Measurements from ENCODE around the gene HDAC4.
"Not testable (repeated sequence)": the region's sequence is repeated elsewhere in the genome, so short reads cannot be mapped to it uniquely, and the experiment has no call there.

HDAC4 gene

DNA sequence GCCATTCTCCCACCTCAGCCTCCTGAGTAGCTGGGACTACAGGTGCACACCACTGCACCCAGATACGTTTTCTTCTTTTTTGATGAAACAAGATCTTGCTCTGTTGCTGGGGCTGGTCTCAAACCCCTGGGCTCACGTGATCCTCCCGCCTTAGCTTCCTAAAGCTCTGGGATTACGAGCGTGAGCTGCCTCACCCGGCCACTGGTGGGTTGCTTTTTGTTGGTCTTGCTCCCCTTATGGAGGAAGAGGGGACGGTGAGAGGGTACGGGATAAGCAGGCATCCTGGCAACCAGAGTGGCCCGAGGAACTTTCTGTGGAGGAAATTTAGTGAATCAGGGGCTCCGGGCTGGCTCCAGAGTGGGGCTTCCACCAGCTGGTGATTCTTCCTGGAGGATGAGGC, 222.3 kb downstream of the HDAC4 start:
- Histone ChIP-seq H3K9me3 (ENCODE audit: insufficient read depth, low read length) (no peaks in the 10 kb centered on the region), H3K79me2 (ENCODE audit: insufficient read depth, low read length) (no peaks in the 10 kb centered on the region), H3K27me3 (ENCODE audit: low read length) (no peaks in the 10 kb centered on the region), H3K27ac (ENCODE audit: low read depth, low read length) (no peak overlapping the region), H3K4me3 (ENCODE audit: insufficient read depth, low read length, poor library complexity, severe bottlenecking) (no peak overlapping the region), H3F3A (ENCODE audit: insufficient read depth) (no peaks in the 10 kb centered on the region), H3K9me2 (replicated peaks; ENCODE audit: insufficient read depth, low read length) (no peaks in the 10 kb centered on the region), H2AFZ (ENCODE audit: low read depth, low read length, severe bottlenecking) (no peak overlapping the region), H3K36me3 (ENCODE audit: low read length) (no peaks in the 10 kb centered on the region), H3K4me2 (ENCODE audit: low read depth, low read length, poor library complexity, severe bottlenecking) (no peak overlapping the region), H3K9ac (ENCODE audit: low read length) (no peak overlapping the region), H4K20me1 (ENCODE audit: low read depth, low read length) (no peaks in the 10 kb centered on the region)
- no peak for TF ChIP-seq EZH2phosphoT487 (conservative IDR thresholded peaks at IDR 0.05; ENCODE audit: low read length)
- TF ChIP-seq, protein P1, sequence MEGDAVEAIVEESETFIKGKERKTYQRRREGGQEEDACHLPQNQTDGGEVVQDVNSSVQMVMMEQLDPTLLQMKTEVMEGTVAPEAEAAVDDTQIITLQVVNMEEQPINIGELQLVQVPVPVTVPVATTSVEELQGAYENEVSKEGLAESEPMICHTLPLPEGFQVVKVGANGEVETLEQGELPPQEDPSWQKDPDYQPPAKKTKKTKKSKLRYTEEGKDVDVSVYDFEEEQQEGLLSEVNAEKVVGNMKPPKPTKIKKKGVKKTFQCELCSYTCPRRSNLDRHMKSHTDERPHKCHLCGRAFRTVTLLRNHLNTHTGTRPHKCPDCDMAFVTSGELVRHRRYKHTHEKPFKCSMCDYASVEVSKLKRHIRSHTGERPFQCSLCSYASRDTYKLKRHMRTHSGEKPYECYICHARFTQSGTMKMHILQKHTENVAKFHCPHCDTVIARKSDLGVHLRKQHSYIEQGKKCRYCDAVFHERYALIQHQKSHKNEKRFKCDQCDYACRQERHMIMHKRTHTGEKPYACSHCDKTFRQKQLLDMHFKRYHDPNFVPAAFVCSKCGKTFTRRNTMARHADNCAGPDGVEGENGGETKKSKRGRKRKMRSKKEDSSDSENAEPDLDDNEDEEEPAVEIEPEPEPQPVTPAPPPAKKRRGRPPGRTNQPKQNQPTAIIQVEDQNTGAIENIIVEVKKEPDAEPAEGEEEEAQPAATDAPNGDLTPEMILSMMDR (IDR thresholded peaks at IDR 0.05; ENCODE audit: insufficient read depth, low read length, poor library complexity, severe bottlenecking) = no peak

GRCh38 chr2:239177908-239178307, 222.9 kb downstream of the HDAC4 start:
- no peaks in the 10 kb centered on the region for H3K9me3 ChIP-seq (ENCODE audit: insufficient read depth, low read length)
- H3K27ac ChIP-seq (ENCODE audit: low read depth, low read length) = no peak overlapping the region
- no peaks in the 10 kb centered on the region for H3K27me3 ChIP-seq (ENCODE audit: low read length)
- H3K79me2 ChIP-seq (ENCODE audit: insufficient read depth, low read length) = no peaks in the 10 kb centered on the region
- no peaks in the 10 kb centered on the region for H4K20me1 ChIP-seq (ENCODE audit: low read depth, low read length)
- no peak overlapping the region for H3K9ac ChIP-seq (ENCODE audit: low read length)
- no peak overlapping the region for H3K4me2 ChIP-seq (ENCODE audit: low read depth, low read length, poor library complexity, severe bottlenecking)
- TF ChIP-seq, protein P1 (IDR thresholded peaks at IDR 0.05; ENCODE audit: insufficient read depth, low read length, poor library complexity, severe bottlenecking) = no peak
- no peak for TF ChIP-seq EZH2phosphoT487 (conservative IDR thresholded peaks at IDR 0.05; ENCODE audit: low read length)
- no peak overlapping the region for H2AFZ ChIP-seq (ENCODE audit: low read depth, low read length, severe bottlenecking)
- H3K9me2 ChIP-seq (replicated peaks; ENCODE audit: insufficient read depth, low read length) = no peaks in the 10 kb centered on the region
- H3K36me3 ChIP-seq (ENCODE audit: low read length) = no peaks in the 10 kb centered on the region
- no peak overlapping the region for H3K4me3 ChIP-seq (ENCODE audit: insufficient read depth, low read length, poor library complexity, severe bottlenecking)
- H3F3A ChIP-seq (ENCODE audit: insufficient read depth) = no peaks in the 10 kb centered on the region

GRCh38 chr2:239177325-239177724, 223.5 kb downstream of the HDAC4 start:
- no peaks in the 10 kb centered on the region for H3K9me2 ChIP-seq (replicated peaks; ENCODE audit: insufficient read depth, low read length)
- H3K9ac ChIP-seq (ENCODE audit: low read length) = no peak overlapping the region
- no peak overlapping the region for H3K4me3 ChIP-seq (ENCODE audit: insufficient read depth, low read length, poor library complexity, severe bottlenecking)
- no peaks in the 10 kb centered on the region for H3K27me3 ChIP-seq (ENCODE audit: low read length)
- H3K27ac ChIP-seq (ENCODE audit: low read depth, low read length) = no peak overlapping the region
- no peaks in the 10 kb centered on the region for H3F3A ChIP-seq (ENCODE audit: insufficient read depth)
- no peak for TF ChIP-seq EZH2phosphoT487 (conservative IDR thresholded peaks at IDR 0.05; ENCODE audit: low read length)
- TF ChIP-seq, protein P1 (IDR thresholded peaks at IDR 0.05; ENCODE audit: insufficient read depth, low read length, poor library complexity, severe bottlenecking) = no peak
- no peaks in the 10 kb centered on the region for H4K20me1 ChIP-seq (ENCODE audit: low read depth, low read length)
- no peaks in the 10 kb centered on the region for H3K79me2 ChIP-seq (ENCODE audit: insufficient read depth, low read length)
- H2AFZ ChIP-seq (ENCODE audit: low read depth, low read length, severe bottlenecking) = no peak overlapping the region
- H3K4me2 ChIP-seq (ENCODE audit: low read depth, low read length, poor library complexity, severe bottlenecking) = no peak overlapping the region
- H3K36me3 ChIP-seq (ENCODE audit: low read length) = no peaks in the 10 kb centered on the region
- no peaks in the 10 kb centered on the region for H3K9me3 ChIP-seq (ENCODE audit: insufficient read depth, low read length)

DNA sequence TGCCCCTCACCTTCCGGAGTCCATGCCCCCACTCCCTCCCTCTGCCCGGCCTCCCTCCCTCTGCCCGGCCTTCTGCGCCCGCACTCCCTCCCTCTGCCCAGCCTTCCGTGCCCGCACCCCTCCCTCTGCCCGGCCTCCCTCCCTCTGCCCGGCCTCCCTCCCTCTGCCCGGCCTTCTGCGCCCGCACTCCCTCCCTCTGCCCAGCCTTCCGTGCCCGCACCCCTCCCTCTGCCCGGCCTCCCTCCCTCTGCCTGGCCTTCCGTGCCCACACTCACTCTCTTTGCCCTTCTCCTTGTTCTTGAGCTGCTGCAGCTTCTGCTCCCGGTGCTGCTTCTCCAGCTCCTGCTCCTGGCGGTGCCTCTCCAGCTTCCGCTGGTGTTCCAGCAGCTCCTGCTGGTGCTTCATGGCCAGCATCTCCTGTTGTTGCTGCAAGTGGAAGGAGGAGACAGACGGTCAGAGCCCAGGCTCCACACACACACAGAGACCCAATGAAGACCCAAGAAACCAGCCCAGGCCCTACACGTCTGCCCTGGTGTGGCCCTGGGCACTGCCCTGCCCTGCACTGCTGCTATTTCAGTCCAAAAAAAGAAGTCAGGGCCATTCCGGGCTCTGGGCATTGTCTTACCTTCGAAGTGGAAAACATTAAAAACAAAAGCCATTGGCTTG, 224.5 kb downstream of the HDAC4 start:
- H2AFZ ChIP-seq (ENCODE audit: low read depth, low read length, severe bottlenecking); H3K27ac ChIP-seq (ENCODE audit: low read depth, low read length); H4K20me1 ChIP-seq (ENCODE audit: low read depth, low read length); H3K79me2 ChIP-seq (ENCODE audit: insufficient read depth, low read length); H3F3A ChIP-seq (ENCODE audit: insufficient read depth); H3K27me3 ChIP-seq (ENCODE audit: low read length); H3K4me2 ChIP-seq (ENCODE audit: low read depth, low read length, poor library complexity, severe bottlenecking); H3K4me3 ChIP-seq (ENCODE audit: insufficient read depth, low read length, poor library complexity, severe bottlenecking); H3K9me3 ChIP-seq (ENCODE audit: insufficient read depth, low read length); H3K9me2 ChIP-seq (replicated peaks; ENCODE audit: insufficient read depth, low read length); H3K36me3 ChIP-seq (ENCODE audit: low read length); H3K9ac ChIP-seq (ENCODE audit: low read length): not testable (repeated sequence)
